ENCODE results near the gene ZNF521.

Gene ZNF521

DNA sequence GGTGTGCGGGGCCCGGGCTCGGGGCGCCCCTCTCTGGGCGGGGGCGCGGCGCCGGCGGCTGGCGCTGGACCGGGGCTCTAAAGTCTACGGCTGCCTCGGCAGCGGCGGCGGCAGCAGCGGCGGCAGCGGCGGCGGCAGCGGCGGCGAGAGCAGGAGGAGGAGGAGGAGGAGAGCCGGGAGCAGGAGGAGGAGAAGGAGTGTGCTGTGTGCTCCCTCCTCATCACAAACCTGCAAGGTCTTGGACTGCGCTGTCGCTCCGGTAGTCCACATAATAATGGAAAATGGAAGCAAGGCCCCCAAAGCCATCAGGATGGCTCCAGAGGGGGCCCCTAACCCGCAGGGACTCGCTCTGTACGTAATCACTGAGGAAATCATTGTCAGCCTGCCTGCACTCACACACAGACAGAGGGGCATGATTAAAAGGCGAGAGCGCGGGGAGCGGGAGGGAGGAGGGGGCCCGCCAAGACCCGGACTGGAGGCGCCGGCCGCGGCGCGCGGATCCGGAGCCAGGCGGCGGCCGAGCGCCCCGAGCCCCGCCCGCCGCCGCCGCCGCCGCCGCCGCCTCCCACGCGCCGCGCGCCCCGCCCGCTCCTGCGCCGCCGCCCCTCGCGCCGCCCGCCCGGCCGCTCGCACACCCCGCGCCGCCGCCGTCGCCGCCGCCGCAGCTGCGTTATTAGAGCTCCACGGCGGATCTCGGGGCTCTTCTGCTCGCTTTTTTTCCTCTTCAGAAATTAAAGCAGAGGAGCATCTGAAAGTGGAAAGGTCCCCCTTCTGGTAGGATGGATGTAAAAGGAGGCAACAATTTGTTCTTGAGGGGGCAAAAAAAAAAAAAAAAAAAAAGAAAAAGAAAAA is at the start of gene ZNF521:
Gene ZNF521 (minus strand): TSS at position 390 of the 852 bp plus-strand sequence. CDS start 1,220 bp downstream, outside the sequence.
- no peak for DNase-seq (ENCODE audit: low read depth)

DNA sequence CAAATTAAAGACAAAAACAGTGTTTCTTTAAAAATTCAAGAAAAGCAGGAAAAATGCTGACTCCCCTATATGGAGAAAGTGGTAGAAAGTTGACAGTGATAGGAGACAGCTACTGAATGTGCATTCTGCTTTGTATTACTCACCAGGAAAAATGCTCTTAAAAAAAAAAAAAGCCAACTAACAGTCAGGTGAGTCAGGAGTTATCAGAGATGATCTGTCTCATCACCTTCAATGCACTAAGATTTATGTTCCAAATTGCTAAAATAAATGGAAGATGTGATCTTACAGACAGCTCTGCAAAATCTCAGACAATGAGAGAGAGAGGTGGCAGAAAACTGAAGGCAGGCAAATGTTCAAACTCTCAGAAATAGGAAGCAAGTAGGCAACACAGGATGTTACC is 47.6 kb upstream of the ZNF521 start:
- no peak for DNase-seq (ENCODE audit: low read depth)

DNA sequence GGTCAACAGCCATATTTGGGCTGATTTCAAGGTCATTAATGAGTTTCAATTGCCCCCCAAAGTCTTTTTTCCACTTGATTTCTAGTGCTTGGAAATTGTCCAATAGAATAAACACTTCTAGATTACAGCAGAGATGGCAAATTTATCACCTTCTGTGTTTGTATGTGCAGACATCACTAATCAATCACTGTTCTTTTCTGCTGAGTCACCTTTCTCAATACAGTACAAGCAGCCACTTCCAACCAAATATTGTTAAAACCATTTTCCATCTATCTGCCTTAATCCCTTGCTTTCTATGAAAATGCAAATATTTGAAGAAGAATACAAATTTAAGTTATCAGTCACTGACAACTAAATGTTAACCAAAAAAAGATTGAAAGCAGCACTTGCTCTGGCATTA is 40.2 kb upstream of the ZNF521 start:
- DNase-seq (ENCODE audit: low read depth) = no peak

DNA sequence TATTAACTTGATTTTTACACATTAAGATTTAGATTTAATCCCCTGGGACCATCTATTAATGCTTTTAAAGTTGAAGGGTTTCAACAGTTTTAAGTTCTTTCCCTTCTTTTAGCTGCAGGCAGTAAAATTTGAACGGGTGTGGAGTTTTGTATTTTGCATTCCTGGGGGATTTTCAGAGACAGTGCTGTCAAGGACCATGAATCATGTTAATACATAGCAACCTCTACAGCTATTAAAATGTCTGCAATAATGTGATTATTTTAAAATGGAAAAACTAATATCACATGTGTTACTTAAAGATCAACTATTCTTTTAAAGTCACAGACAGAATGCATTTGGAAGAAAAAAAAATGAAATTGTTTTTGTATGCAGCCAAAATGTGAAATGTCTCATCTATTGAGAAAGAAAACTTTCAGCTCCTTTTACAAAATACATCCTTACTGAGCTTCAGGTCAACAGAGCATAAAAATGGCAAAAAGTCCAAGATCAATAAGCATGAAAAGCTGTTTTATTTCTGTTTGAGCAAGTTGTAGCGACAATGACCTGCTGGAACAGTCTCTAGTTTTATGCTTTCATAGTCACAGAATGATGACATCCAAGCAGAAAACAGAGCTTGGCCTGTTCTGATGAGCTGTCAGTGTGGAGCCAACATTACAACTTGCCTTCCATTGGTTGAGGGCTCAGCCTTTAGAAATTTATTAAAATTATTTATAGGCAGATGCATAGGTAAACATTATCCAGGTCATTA is 21.6 kb upstream of the ZNF521 start:
- DNase-seq (ENCODE audit: low read depth) = no peak

DNA sequence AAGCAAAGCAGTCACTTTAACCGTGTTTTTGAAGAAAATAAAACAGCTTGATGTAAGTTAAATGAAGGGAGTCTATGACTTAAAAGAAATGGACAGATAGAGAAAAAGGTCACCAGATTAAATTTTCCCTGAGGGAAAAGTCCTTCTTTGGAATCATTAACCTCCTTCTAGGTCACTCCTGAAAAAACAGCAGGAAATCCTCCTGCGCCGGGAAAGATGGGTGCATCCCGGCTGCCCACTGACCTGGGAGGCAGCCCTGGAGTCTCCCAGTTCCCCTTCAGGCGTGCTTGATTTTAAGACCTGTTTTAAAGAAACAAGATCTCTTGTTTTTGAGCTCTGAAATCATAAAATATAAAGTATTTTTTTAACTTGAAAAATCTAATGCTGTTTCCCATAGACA is 18.4 kb upstream of the ZNF521 start:
- DNase-seq (ENCODE audit: low read depth) = no peak

- DNase-seq (ENCODE audit: low read depth) = no peak
Observed at GRCh38 chr18:25365242-25365641, 13.3 kb upstream of the ZNF521 start.

DNA sequence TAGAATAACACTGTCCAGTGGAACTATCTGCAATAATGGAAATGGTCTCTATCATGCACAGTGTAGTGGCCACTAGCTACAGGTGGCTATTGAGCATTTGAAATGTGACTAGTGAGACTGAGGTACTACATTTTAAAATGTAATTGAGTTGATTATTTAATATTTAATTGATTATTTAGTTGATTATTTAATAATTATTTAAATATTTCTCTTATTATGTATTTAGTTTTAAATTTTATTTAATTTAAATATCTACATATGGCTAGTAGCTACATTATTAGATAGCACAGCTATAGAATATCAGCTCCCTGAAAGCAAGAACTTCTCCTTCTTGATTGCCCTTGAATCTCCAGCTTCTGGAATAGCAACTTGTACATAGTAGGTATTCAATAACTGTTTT is 12.8 kb upstream of the ZNF521 start:
- DNase-seq (ENCODE audit: low read depth) = no peak

DNA sequence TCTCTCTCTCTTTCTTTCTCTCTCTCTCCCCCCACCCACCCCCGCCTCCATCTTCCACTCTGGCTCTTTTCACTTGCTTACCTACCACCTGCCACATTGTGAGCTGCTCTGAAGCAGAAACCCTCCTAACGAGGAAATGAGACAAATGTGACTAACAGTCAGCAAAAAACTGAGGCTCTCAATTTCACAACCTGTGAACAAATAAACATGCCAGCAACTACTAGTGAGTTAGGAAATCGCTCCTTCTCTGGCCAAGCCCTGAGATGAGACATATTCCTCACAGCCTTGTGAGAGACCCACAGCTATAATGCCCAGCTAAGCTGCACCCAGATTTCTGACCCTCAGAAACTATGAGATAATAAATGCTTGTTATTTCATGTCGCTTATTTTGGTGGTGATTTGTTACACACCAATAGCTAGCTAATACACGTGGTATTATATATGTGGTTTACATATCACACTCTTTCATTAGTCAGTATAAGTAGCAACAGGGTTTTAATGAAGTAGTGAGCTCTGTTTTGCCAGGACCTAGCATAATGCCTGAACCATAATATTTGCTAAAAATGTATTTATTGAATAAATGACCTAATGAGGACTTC is 8.4 kb upstream of the ZNF521 start:
- DNase-seq (ENCODE audit: low read depth) = no peak

GRCh38 chr18:25353080-25353479 is 1.1 kb upstream of the ZNF521 start:
- DNase-seq (ENCODE audit: low read depth) = no peak

DNA sequence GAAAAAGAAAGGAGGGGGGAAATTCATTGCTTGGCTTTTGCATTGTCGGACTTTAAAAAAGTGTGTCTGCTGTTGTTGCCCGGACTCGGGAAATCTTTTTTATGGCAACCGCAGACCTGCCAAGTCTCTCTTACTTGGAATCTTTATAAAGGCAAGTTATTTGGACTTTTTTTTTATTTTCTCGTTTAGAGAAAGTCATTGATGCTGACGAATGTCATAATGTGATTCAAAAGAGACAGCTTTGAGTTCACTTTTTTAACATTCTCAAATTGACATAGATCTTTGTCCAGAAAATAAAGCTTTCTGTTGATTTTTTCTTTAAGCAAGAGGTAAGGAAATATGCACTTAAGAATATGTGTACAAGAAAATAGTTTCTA is 651 bp upstream of the ZNF521 start:
- no peak for DNase-seq (ENCODE audit: low read depth)

DNA sequence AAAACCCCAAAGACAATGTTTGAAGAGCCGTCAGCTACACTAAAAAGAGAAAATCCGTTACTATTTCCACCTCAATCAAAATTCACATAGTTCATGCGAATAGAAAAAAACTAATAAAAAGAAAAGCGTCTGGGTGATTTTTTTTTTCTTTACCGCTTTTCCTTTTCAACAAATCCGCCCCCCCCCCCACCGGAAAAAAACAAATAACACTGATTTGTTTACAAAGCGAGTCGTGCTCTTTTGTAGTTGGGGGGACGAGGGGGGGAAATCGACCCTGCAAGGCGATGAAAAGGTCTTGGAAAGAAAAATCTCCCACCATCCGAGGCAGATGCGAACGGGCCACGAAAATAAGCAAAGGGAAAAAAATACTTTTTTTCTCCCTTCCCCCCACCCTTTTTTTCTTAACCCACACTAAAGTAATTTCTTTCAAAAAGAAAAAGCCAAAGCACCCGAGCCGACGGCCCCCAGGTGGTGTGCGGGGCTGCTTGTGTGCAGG is 638 bp downstream of the ZNF521 start:
- DNase-seq (ENCODE audit: low read depth) = no peak

GRCh38 chr18:25350489-25351251 is 1.3 kb downstream of the ZNF521 start:
- no peak for DNase-seq (ENCODE audit: low read depth)

- DNase-seq (ENCODE audit: low read depth) = no peak
Observed at GRCh38 chr18:25349926-25350487, 2.0 kb downstream of the ZNF521 start.

- DNase-seq (ENCODE audit: low read depth) = no peak
Observed at GRCh38 chr18:25349131-25349925, 2.6 kb downstream of the ZNF521 start.

GRCh38 chr18:25348386-25349130 is 3.4 kb downstream of the ZNF521 start:
- no peak for DNase-seq (ENCODE audit: low read depth)

- no peak for DNase-seq (ENCODE audit: low read depth)
Observed at GRCh38 chr18:25346561-25346960, 5.4 kb downstream of the ZNF521 start.

GRCh38 chr18:25345081-25345866 is 6.7 kb downstream of the ZNF521 start:
- no peak for DNase-seq (ENCODE audit: low read depth)

DNA sequence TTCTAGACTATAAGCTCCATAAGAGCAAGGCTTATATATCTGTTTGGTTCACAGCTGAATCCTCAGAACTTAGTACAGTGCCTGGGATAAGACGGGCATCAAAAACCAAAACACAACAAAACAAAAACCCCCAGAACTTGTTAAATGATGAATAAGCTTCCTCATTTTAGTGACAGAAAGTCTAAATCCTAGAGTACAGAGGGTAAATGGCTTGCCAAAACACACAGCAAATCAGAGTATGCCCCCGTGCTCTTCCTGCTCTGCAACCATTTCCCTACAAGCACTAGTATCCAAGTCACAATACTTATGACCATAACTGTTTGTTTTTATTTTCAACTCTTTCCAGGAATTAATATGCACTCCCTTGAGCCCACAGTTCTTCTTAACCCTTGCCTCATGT is 10.1 kb downstream of the ZNF521 start:
- DNase-seq (ENCODE audit: low read depth) = no peak

GRCh38 chr18:25340762-25341161 is 11.2 kb downstream of the ZNF521 start:
- no peak for DNase-seq (ENCODE audit: low read depth)
